Osteoblast (primary cell): ENCODE results near the gene NME7. TPM values are rescaled to one million over a fixed set of nuclear protein-coding genes. Genes with fewer than 3 reads are reported as not detected.

Experiments used
- DNase-seq: peaks from one replicate; pipeline ENCODE4 v3.0.0; 2011; ENCODE audit warnings: low spot score, mixed read lengths; ENCODE audit not compliant: insufficient read length; ENCODE audit errors: missing footprints
- H2AFZ ChIP-seq: 2 replicates; pipeline ENCODE4 v1.6.0; 2011; ENCODE audit warnings: mild to moderate bottlenecking, low read length
- H3K27ac ChIP-seq: 2 replicates; pipeline ENCODE4 v1.5.1; 2011; ENCODE audit warnings: mild to moderate bottlenecking, low read depth, low read length, moderate library complexity
- H3K27me3 ChIP-seq: 2 replicates; pipeline ENCODE4 v1.6.0; 2012; ENCODE audit warnings: mild to moderate bottlenecking, control low read depth, inconsistent platforms, low read length, moderate library complexity; ENCODE audit not compliant: insufficient read depth
- H3K36me3 ChIP-seq: 2 replicates; pipeline ENCODE4 v1.5.1; 2011; ENCODE audit warnings: mild to moderate bottlenecking, low read length, control low read depth, moderate library complexity; ENCODE audit not compliant: insufficient read depth
- H3K4me1 ChIP-seq: 2 replicates; pipeline ENCODE4 v1.5.1; 2011; ENCODE audit warnings: mild to moderate bottlenecking, low read length, control low read depth, moderate library complexity; ENCODE audit not compliant: insufficient read depth
- H3K4me2 ChIP-seq: 2 replicates; pipeline ENCODE4 v1.6.0; 2011; ENCODE audit warnings: mild to moderate bottlenecking, low read length; ENCODE audit not compliant: insufficient read depth
- H3K4me3 ChIP-seq: fragments of 200-600 bp; sonication (generic); 3 replicates; pipeline ENCODE4 v1.5.1; 2012; ENCODE audit warnings: mild to moderate bottlenecking, low read length, inconsistent platforms; ENCODE audit not compliant: insufficient read depth
- H3K79me2 ChIP-seq: 2 replicates; pipeline ENCODE4 v1.6.0; 2012; ENCODE audit warnings: mild to moderate bottlenecking, low read length, control low read depth, inconsistent platforms; ENCODE audit not compliant: insufficient read depth
- H3K9me3 ChIP-seq: 2 replicates; pipeline ENCODE4 v1.5.1; 2011; ENCODE audit warnings: low read depth, low read length, control low read depth
- H4K20me1 ChIP-seq: 2 replicates; pipeline ENCODE4 v1.6.0; 2012; ENCODE audit warnings: mild to moderate bottlenecking, low read length, control low read depth; ENCODE audit not compliant: insufficient read depth
- CTCF ChIP-seq: IDR thresholded peaks from 2 replicates; pipeline ENCODE4 v1.5.1; 2011; ENCODE audit warnings: mild to moderate bottlenecking, low read depth, low read length, moderate library complexity; ENCODE audit errors: extremely low read depth
- total RNA-seq: library from RNA; depleted of rRNA; stranded (reverse); fragments of >200 nt; gene quantifications from 2 replicates; pipeline ENCODE4 v1.2.3, GENCODE V29; 2012

NME7 gene
- total RNA-seq, 1 donor, result 31.5 TPM

- H2AFZ ChIP-seq, result no peak overlapping the region
- H3K27ac ChIP-seq, result no peak overlapping the region
- H3K79me2 ChIP-seq, result no peaks in the 10 kb centered on the region
- H3K4me2 ChIP-seq, result no peak overlapping the region
- TF ChIP-seq CTCF, result no peak
- H4K20me1 ChIP-seq, result no peaks in the 10 kb centered on the region
- H3K9me3 ChIP-seq, result no peaks in the 10 kb centered on the region
- no peak for DNase-seq
- H3K27me3 ChIP-seq, result no peaks in the 10 kb centered on the region
- H3K36me3 ChIP-seq, result no peaks in the 10 kb centered on the region
- no peaks in the 10 kb centered on the region for H3K4me1 ChIP-seq
- no peak overlapping the region for H3K4me3 ChIP-seq
These were observed 216.2 kb downstream of the NME7 start for GRCh38 chr1:169151338-169151837.

DNA sequence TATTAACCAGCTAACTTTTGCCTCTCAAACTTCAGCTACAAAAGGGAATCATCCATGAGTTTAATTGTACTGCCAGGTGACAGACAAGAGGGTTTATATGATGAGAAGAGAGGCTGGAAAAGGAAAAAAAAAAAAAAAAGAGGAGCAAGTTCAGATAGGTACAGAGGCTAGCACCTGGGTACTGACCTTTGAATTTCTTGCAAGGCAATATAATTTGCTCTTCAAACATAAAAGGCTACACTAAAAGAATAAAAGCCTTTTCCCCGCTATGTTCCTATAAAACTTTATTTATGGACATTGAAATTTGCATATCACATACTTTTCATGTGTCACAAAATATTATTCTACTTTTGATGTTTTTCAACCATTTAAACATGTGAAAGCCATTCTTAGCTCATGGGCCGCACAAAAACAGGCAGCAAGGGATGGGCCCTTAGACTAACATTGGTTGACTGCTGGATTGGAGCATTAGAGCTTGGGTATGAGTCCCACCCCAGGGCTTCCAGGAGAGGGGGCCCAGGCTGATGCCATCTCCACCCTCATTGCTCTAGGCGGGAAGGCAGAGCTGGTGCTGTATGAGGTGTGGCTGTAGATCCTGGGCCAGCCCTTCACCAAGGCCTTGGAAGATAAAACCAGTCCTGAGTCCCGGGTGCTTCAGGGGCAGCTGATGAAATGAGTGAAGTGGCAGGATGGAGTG lies 216.8 kb downstream of the NME7 start:
- H3K4me2 ChIP-seq, result no peak overlapping the region
- no peaks in the 10 kb centered on the region for H3K27me3 ChIP-seq
- no peak for TF ChIP-seq CTCF
- no peak overlapping the region for H3K4me3 ChIP-seq
- H3K4me1 ChIP-seq, result no peaks in the 10 kb centered on the region
- H4K20me1 ChIP-seq, result no peaks in the 10 kb centered on the region
- H3K36me3 ChIP-seq, result no peaks in the 10 kb centered on the region
- H2AFZ ChIP-seq, result no peak overlapping the region
- no peak for DNase-seq
- H3K27ac ChIP-seq, result no peak overlapping the region
- no peaks in the 10 kb centered on the region for H3K9me3 ChIP-seq
- no peaks in the 10 kb centered on the region for H3K79me2 ChIP-seq

GRCh38 chr1:169149555-169150286 lies 217.9 kb downstream of the NME7 start:
- no peak overlapping the region for H3K4me2 ChIP-seq
- H3K9me3 ChIP-seq, result no peaks in the 10 kb centered on the region
- H3K27ac ChIP-seq, result no peak overlapping the region
- H4K20me1 ChIP-seq, result no peaks in the 10 kb centered on the region
- H3K4me3 ChIP-seq, result no peak overlapping the region
- H2AFZ ChIP-seq, result no peak overlapping the region
- no peak for TF ChIP-seq CTCF
- DNase-seq, result no peak
- H3K27me3 ChIP-seq, result no peaks in the 10 kb centered on the region
- H3K36me3 ChIP-seq, result no peaks in the 10 kb centered on the region
- H3K4me1 ChIP-seq, result no peaks in the 10 kb centered on the region
- no peaks in the 10 kb centered on the region for H3K79me2 ChIP-seq
